A172 (cell line): ENCODE data around the gene SNX21. TPM values are rescaled to one million over a fixed set of nuclear protein-coding genes. Genes with fewer than 3 reads are reported as not detected.

Experiments
- DNase-seq: peaks from one replicate; pipeline ENCODE4 v3.0.0-alpha.2; 2015; ENCODE audit warnings: low spot score
- total RNA-seq: library from RNA; depleted of rRNA; stranded (reverse); fragments of >200 nt; shearing (Covaris generic); gene quantifications from 2 replicates; pipeline ENCODE4 v1.2.3, GENCODE V29; 2014; rRNA removed

SNX21 gene
- total RNA-seq, 1 experiment from 2014 or later, result 59.2 TPM

DNA sequence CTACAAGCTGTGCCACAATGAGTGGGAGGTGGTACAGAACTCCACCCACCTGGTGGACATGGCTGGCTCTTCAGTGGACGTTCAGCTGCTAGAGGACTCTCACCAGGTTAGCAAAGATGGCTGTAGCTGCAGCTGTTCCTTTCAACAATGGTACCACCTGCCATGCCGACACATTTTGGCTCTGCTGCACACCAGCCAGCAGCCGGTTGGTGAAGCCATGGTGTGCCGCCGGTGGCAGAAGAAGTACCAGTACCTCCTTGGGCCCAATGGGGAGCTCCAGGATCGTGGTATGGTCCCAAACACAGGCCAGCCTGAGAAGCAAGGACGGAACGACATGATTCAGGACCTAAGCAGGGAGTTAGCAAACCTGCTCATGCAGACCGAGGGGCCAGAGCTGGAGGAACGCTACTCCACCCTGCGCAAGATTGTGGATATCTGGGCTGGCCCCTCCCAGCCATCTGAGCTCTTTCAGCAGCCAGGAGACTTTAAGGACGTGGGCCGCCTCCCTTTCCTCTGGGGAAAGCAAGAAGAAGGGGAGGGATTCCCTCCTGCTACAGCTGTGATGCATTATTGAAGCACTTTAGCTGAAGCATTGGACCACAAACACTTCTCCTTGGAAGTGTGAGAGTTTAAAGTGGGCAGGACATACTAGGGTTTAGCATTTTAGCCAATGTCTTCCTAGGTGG is 44.6 kb downstream of the SNX21 start:
- no peak for DNase-seq

DNA sequence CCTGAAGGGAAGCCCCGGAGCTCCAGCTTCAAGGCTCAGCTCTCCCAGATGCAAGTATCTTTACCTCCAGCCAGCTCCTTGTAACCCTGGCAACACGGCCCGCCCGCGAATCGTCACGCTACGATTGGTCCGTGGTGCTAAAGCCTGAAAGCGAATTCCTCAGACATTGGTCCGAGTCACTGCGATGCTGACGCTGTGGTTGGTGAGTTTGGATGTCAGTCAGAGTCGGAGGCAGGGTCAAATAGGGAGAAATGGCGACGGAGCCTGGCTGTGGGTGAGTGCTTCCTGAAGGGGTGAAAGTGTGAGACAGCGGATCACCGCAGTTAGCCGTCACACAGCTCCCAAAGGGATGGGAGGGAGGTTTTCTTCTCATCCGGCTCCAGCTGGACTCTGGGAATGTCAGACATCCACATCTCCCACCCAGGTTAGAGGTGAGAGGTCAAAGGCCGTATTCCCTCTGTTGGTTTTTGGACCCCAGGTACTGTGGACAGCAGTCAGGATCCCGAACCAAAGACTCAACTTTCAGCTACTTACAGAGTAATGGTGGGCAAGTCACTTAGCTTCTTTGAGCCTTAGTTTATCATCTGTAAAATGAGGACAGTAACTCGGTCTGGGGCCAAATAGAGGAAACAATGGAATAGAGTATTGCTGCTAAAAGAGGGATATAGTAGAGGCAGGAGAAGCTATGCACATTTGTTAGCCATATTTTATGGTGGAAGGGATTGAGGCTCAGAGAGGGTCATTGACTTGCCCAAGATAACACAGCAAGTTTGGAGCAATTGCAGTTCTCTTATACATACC is 47.6 kb downstream of the SNX21 start, which contains the start of gene ZSWIM1:
Gene ZSWIM1, plus strand, starts transcription at position 240 of the 801 bp plus-strand sequence. CDS start 1,366 bp downstream, outside the sequence.
- peak; percentile 98 for DNase-seq

- DNase-seq, result no peak
Measured at GRCh38 chr20:45882469-45883099, 49.0 kb downstream of the SNX21 start.

GRCh38 chr20:45883100-45883469 is 49.5 kb downstream of the SNX21 start:
- DNase-seq, result no peak

DNA sequence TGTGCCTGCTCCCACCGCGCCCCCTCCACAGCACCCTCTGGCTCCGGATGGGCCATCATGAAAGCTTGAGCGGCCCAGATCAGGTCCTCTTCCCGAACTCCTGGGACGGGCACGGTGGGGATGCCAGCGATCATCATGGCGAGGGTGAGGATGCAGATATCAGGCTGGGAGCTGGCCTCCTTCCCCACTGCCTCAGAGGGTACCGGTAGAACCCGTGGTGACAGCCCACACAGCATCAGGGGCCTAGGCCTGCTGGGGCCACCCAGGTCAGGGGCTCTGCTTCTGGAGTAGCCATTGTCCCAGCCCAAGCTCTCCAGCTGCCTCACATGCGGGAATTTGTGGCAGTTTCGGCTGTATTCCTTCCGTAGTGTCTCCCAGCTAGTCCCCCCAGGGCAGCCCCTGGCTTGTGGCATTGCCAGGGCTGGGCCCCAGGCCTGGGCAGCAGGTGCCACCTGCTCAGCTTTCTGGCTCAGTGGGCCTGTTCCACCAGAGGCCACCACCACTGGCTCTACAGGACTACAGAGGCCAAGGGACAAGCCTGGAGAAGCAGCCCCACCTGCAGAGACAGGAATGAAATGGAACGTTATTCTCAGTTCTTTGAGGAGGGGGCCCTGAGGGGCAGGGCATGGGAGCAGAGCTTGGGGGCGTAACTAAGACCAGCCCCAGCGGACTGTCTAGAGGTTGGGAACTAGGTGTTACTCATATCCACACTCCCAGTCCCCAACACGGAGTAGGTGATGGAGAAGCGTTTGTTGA is 53.2 kb downstream of the SNX21 start:
- no peak for DNase-seq

- no peak for DNase-seq
Measured at GRCh38 chr20:45887346-45887715, 53.7 kb downstream of the SNX21 start, which contains the start of gene SPATA25. SPATA25 (minus strand) TSS chr20:45887622; CDS start chr20:45887590, 32 bp downstream.

GRCh38 chr20:45888681-45889080 is 55.1 kb downstream of the SNX21 start:
- DNase-seq, result no peak

DNA sequence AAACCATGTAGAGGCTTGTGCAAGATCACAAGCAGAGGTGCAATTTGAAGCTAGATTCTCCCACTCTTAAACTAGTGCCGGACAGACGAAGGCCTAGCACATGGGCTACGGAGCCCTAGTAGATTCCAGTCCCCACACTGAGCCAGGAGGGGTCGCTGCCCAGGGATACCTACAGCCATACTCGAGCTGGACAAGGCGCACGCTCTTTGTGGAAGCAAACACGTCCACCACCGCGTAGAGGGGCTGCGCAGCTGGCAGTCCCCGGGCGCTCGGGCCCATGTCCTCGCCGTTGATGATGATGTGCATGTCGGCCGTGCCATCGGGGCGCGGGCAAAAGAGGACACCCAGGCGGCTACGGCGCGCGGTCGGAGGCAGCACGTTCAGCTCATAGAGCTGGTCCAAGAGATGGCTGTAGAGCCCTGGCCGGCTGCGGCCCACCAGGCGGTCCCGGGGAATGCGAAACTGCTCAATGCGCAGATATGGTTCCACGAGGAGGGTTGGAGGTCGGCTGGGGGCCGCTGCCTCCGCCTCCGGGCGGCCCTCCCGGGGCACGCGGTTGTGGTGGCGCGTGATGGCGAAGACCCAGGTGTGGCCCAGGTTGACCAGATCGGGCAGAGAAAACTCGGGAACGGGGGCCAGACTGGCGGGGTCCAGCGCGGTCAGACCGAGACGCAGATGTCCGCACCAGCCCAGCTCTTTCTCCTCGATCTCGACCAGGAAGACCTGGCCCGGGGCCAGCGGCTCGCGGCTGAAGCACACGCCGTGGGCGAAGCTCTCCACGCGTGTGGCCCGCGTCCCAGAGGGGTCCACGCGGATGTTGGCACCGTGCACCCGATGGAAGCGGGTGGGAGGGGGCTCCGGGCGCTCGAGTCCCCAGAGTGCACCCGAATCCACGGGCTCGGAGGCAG is 56.7 kb downstream of the SNX21 start:
- DNase-seq, result no peak

DNA sequence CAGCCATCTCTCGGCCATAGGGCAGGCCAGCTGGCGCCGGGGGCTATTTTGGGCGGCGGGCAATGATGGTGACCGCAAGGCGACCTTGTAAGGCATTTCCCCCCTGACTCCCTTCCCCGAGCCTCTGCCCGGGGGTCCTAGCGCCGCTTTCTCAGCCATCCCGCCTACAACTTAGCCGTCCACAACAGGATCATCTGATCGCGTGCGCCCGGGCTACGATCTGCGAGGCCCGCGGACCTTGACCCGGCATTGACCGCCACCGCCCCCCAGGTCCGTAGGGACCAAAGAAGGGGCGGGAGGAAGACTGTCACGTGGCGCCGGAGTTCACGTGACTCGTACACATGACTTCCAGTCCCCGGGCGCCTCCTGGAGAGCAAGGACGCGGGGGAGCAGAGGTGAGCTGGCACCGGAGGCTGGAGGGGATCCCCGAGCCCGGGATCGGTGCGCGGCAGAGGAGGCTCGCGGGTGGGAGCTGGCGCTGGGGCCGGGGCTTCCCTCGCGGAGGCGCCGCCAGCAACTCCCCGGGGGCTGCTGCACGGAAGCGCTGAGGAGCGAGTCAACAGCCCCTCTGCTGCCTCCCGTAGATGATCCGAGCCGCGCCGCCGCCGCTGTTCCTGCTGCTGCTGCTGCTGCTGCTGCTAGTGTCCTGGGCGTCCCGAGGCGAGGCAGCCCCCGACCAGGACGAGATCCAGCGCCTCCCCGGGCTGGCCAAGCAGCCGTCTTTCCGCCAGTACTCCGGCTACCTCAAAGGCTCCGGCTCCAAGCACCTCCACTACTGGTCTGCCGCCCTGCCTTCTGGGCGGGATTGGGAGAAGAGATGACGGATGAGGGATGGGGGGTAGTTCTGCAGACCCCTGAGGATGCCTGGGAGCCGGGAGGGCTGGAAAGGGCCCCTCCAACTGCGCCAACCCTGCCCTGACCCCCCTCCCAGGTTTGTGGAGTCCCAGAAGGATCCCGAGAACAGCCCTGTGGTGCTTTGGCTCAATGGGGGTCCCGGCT is 57.7 kb downstream of the SNX21 start, which contains the start of the genes CTSA and NEURL2:
Gene CTSA, plus strand, starts transcription at position 351 of the 999 bp plus-strand sequence. Its CDS starts 234 bp downstream, at position 585.
Gene NEURL2, minus strand, starts transcription at position 224 of the 999 bp plus-strand sequence. Its CDS starts 217 bp downstream, at position 7.
- DNase-seq, result peak; percentile 87

DNA sequence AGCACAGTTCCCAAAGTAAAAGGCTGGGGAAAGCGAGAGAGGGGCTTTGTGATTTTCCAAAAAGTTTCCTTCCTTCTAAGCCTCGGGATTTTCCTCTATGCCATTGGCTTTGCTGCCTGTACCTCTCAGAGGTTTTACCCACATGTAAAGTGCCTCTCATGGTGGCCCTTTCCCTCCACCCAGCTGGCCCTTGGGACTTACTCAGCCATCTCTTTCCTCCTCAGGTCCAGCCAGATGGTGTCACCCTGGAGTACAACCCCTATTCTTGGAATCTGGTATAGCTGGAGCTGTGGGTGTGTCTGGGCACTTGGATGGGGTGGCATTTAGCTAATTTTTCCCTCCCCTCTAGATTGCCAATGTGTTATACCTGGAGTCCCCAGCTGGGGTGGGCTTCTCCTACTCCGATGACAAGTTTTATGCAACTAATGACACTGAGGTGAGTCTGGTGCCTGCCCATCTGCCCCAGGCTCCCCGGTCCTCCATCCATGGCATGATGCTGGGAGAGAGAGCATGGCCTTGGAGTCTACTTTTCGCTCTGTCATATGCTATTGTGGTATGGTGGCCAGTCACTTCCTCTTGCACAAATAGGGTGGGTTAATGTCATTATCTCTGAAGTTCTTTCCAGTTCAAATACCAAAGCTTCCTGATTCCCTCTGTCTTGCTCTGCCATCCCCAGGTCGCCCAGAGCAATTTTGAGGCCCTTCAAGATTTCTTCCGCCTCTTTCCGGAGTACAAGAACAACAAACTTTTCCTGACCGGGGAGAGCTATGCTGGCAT is 58.6 kb downstream of the SNX21 start:
- DNase-seq, result peak; percentile 35

Other genes starting within 250 kb of the SNX21 start
- gene WFDC10A, start 204.1 kb upstream of the SNX21 start, total RNA-seq, result not detected in 2 replicates
- not detected in 2 replicates for gene WFDC9, start 202.5 kb upstream of the SNX21 start, total RNA-seq
- not detected in 2 replicates for gene WFDC11, start 163.6 kb upstream of the SNX21 start, total RNA-seq
- gene WFDC13, start 131.8 kb upstream of the SNX21 start, total RNA-seq, result not detected in 2 replicates
- 0.98 TPM in 1 of 2 replicates, not detected in the other for gene WFDC10B, start 128.8 kb upstream of the SNX21 start, total RNA-seq
- gene SPINT4, start 111.5 kb upstream of the SNX21 start, total RNA-seq, result not detected in 2 replicates
- gene WFDC3, start 41.9 kb upstream of the SNX21 start, total RNA-seq, result 3.0 TPM in 1 of 2 replicates, not detected in the other
- 43.9 and 59.9 TPM in 2 replicates for gene DNTTIP1, start 41.8 kb upstream of the SNX21 start, total RNA-seq
- gene UBE2C, start 21.2 kb upstream of the SNX21 start, total RNA-seq, result 206 and 210 TPM in 2 replicates
- gene TNNC2, start 6.5 kb upstream of the SNX21 start, total RNA-seq, result not detected in 2 replicates
- 60.9 and 71.1 TPM in 2 replicates for gene ACOT8, start 23.6 kb downstream of the SNX21 start, total RNA-seq
- gene ZSWIM3, start 23.8 kb downstream of the SNX21 start, total RNA-seq, result 4.2 and 4.8 TPM in 2 replicates
- gene ZSWIM1, start 47.4 kb downstream of the SNX21 start, total RNA-seq, result 7.7 and 10.0 TPM in 2 replicates
- 0.21 TPM in 1 of 2 replicates, not detected in the other for gene SPATA25, start 53.8 kb downstream of the SNX21 start, total RNA-seq
- gene NEURL2, start 57.4 kb downstream of the SNX21 start, total RNA-seq, result 2.5 and 3.1 TPM in 2 replicates
- gene CTSA, start 57.5 kb downstream of the SNX21 start, total RNA-seq, result 114 and 142 TPM in 2 replicates
- gene PLTP, start 78.4 kb downstream of the SNX21 start, total RNA-seq, result 2.1 and 3.9 TPM in 2 replicates
- gene PCIF1, start 100.9 kb downstream of the SNX21 start, total RNA-seq, result 7.0 and 9.3 TPM in 2 replicates
- gene ZNF335, start 138.4 kb downstream of the SNX21 start, total RNA-seq, result 11.3 and 11.5 TPM in 2 replicates
- gene MMP9, start 175.1 kb downstream of the SNX21 start, total RNA-seq, result 0.26 and 0.71 TPM in 2 replicates
- 0.90 and 3.4 TPM in 2 replicates for gene SLC12A5, start 195.4 kb downstream of the SNX21 start, total RNA-seq